22Rv1 (cell line): Measurements from ENCODE around the gene EHD2.

Source experiments
- ZFX ChIP-seq: fragments of 450-650 bp; IDR thresholded peaks from 2 replicates; pipeline ENCODE4 v1.6.1; 2017; ENCODE audit warnings: antibody characterized with exemption, borderline replicate concordance
- TF ChIP-seq, protein P1 (sequence below): fragments of 450-650 bp; IDR thresholded peaks from 2 replicates; pipeline ENCODE4 v1.5.1; 2017; ENCODE audit warnings: mild to moderate bottlenecking

GRCh38 chr19:47675859-47676258, 37.4 kb upstream of the EHD2 start:
- TF ChIP-seq, protein P1, sequence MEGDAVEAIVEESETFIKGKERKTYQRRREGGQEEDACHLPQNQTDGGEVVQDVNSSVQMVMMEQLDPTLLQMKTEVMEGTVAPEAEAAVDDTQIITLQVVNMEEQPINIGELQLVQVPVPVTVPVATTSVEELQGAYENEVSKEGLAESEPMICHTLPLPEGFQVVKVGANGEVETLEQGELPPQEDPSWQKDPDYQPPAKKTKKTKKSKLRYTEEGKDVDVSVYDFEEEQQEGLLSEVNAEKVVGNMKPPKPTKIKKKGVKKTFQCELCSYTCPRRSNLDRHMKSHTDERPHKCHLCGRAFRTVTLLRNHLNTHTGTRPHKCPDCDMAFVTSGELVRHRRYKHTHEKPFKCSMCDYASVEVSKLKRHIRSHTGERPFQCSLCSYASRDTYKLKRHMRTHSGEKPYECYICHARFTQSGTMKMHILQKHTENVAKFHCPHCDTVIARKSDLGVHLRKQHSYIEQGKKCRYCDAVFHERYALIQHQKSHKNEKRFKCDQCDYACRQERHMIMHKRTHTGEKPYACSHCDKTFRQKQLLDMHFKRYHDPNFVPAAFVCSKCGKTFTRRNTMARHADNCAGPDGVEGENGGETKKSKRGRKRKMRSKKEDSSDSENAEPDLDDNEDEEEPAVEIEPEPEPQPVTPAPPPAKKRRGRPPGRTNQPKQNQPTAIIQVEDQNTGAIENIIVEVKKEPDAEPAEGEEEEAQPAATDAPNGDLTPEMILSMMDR: no peak
- no peak for TF ChIP-seq ZFX
